Sigmoid colon (tissue), 4 donors: Measurements from ENCODE around the gene LONP2.
"Not testable (repeated sequence)": the region's sequence is repeated elsewhere in the genome, so short reads cannot be mapped to it uniquely, and the experiment has no call there.

Source experiments
- CTCF ChIP-seq, 4 experiments: fragments of 450-650 bp in 3 of 4; fragments of 200-600 bp in 1 of 4; IDR thresholded peaks; one replicate each; pipeline ENCODE4 v1.5.1; 2016 to 2019; ENCODE audit warnings: antibody characterized with exemption in 4 of 4, mild to moderate bottlenecking in 3 of 4, moderate library complexity in 2 of 4
- EP300 ChIP-seq, 4 donors: sonication (generic); formaldehyde crosslinking; IDR thresholded peaks; one replicate each; pipeline ENCODE4 v1.6.1; 2017; ENCODE audit warnings: antibody characterized with exemption in 4 of 4
- POLR2A ChIP-seq, 2 donors: fragments of 450-650 bp; IDR thresholded peaks; one replicate each; pipeline ENCODE4 v1.6.1; 2016; ENCODE audit warnings: antibody characterized with exemption in 2 of 2, mild to moderate bottlenecking in 2 of 2, moderate library complexity in 2 of 2

GRCh38 chr16:48370668-48371392, 126.7 kb downstream of the LONP2 start:
- not testable (repeated sequence) for TF ChIP-seq CTCF, POLR2A, EP300 (IDR thresholded peaks at IDR 0.05)
